Purkinje cell (primary cell): ENCODE data around the gene RFPL4AL1. TPM values are rescaled to one million over a fixed set of nuclear protein-coding genes. Genes with fewer than 3 reads are reported as not detected.

ENCODE experiments used
- polyA plus RNA-seq: library from polyadenylated mRNA; unstranded; fragments of >200 nt; fragmentation: Nextera tagmentation; gene quantifications from 2 replicates; pipeline ENCODE4 v1.2.1, GENCODE V29; 2014

RFPL4AL1 gene
- not detected in 2 replicates for polyA plus RNA-seq

DNA sequence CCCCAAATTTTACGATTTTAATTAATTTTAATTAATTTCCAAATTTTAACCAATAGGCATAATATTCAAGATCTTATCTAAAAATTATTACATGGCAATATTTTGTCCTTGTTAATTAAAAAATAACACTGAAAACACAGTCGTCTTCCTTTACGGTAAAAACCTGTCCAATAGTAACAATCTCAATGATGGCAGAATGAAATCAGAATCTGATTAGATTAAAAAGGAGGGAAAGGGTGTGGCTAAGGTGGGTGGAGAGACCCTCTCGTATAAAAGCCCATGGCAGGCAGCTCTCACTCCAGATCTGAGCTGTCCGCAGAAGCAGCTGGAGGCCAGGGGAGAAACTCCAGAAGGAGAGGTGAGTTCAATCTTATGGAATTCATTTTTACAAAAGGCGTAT, at the start of gene RFPL4AL1:
Gene RFPL4AL1 (plus strand): TSS at position 301 of the 400 bp plus-strand sequence. CDS start 2,687 bp downstream, outside the sequence.

GRCh38 chr19:55738302-55738701, 30.6 kb upstream of the RFPL4AL1 start, which contains the start of gene NLRP9:
Gene NLRP9, minus strand, starts transcription at chr19:55738402. Its CDS starts 28 bp downstream, at chr19:55738374.

DNA sequence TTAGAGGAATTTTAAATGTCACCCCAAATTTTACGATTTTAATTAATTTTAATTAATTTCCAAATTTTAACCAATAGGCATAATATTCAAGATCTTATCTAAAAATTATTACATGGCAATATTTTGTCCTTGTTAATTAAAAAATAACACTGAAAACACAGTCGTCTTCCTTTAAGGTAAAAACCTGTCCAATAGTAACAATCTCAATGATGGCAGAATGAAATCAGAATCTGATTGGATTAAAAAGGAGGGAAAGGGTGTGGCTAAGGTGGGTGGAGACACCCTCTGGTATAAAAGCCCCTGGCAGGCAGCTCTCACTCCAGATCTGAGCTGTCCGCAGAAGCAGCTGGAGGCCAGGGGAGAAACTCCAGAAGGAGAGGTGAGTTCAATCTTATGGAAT, 10.1 kb upstream of the RFPL4AL1 start, which contains the start of gene RFPL4A:
Gene RFPL4A (plus strand): TSS at position 301 of the 400 bp plus-strand sequence. CDS start 2,704 bp downstream, outside the sequence.

Other genes starting within 250 kb of the RFPL4AL1 start
- not detected in 2 replicates for gene SBK2, start 232.0 kb upstream of the RFPL4AL1 start, polyA plus RNA-seq
- gene SBK3, start 223.6 kb upstream of the RFPL4AL1 start, polyA plus RNA-seq: not detected in 2 replicates
- 0.36 and 0.48 TPM in 2 replicates for gene ZNF579, start 188.3 kb upstream of the RFPL4AL1 start, polyA plus RNA-seq
- gene FIZ1, start 169.6 kb upstream of the RFPL4AL1 start, polyA plus RNA-seq: 1.7 and 4.2 TPM in 2 replicates
- 0.36 TPM in 1 of 2 replicates, not detected in the other for gene ZNF524, start 168.8 kb upstream of the RFPL4AL1 start, polyA plus RNA-seq
- gene ZNF865, start 163.5 kb upstream of the RFPL4AL1 start, polyA plus RNA-seq: 0.22 TPM in 1 of 2 replicates, not detected in the other
- 0.16 and 0.27 TPM in 2 replicates for gene ZNF784, start 144.6 kb upstream of the RFPL4AL1 start, polyA plus RNA-seq
- 8.2 and 11.4 TPM in 2 replicates for gene ZNF580, start 128.1 kb upstream of the RFPL4AL1 start, polyA plus RNA-seq
- gene ZNF581, start 125.5 kb upstream of the RFPL4AL1 start, polyA plus RNA-seq: 0.74 and 4.1 TPM in 2 replicates
- gene CCDC106, start 120.9 kb upstream of the RFPL4AL1 start, polyA plus RNA-seq: 0.35 and 0.67 TPM in 2 replicates
- 2.8 and 3.7 TPM in 2 replicates for gene U2AF2, start 114.1 kb upstream of the RFPL4AL1 start, polyA plus RNA-seq
- gene EPN1, start 93.9 kb upstream of the RFPL4AL1 start, polyA plus RNA-seq: 1.3 and 1.4 TPM in 2 replicates
- not detected in 2 replicates for gene NLRP9, start 30.7 kb upstream of the RFPL4AL1 start, polyA plus RNA-seq
- gene RFPL4A, start 10.0 kb upstream of the RFPL4AL1 start, polyA plus RNA-seq: not detected in 2 replicates
- gene NLRP11, start 62.9 kb downstream of the RFPL4AL1 start, polyA plus RNA-seq: 0.11 and 0.24 TPM in 2 replicates
- not detected in 2 replicates for gene NLRP4, start 67.4 kb downstream of the RFPL4AL1 start, polyA plus RNA-seq
- not detected in 2 replicates for gene NLRP13, start 163.2 kb downstream of the RFPL4AL1 start, polyA plus RNA-seq
- not detected in 2 replicates for gene NLRP8, start 178.7 kb downstream of the RFPL4AL1 start, polyA plus RNA-seq
- not detected in 2 replicates for gene NLRP5, start 217.7 kb downstream of the RFPL4AL1 start, polyA plus RNA-seq